Coronary artery (tissue), 2 donors: ENCODE measurements around the gene BEAN1.

Source experiments
- DNase-seq: peaks from one replicate; pipeline ENCODE4 v3.0.0-alpha.2; 2017; ENCODE audit warnings: low spot score
- H3K27ac ChIP-seq, 2 donors: fragments of 200-600 bp; sonication (generic); one replicate each; pipeline ENCODE4 v1.5.1; 2016 to 2019
- H3K4me3 ChIP-seq: fragments of 200-600 bp; sonication (generic); 2 replicates; pipeline ENCODE4 v1.5.1; 2016; ENCODE audit warnings: mild to moderate bottlenecking, moderate library complexity
- TF ChIP-seq, protein P1 (sequence below): fragments of 200-600 bp; sonication (generic); IDR thresholded peaks from one replicate; pipeline ENCODE4 v1.5.1; 2019; ENCODE audit warnings: antibody characterized with exemption

The BEAN1 gene

DNA sequence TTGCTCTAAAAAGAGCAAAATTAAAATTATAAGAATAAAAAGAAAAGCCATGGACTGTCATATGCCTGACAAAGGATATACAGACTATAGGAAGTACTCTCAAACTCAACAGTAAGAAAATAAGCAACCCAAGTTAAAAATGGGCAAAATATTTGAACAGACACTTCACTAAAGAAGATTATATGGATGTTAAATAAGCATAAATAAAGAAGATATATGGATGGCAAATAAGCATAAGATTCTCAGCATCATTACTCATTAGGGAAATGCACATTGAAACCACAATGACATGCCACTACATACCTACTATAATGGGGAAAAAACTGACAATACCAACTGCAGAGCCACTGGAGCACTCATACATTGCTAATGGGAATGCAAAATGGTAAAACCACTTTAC lies 14.9 kb upstream of the BEAN1 start:
- no peak for DNase-seq
- Histone ChIP-seq H3K4me3 (no peak overlapping the region), H3K27ac (no peak overlapping the region)
- TF ChIP-seq, protein P1, sequence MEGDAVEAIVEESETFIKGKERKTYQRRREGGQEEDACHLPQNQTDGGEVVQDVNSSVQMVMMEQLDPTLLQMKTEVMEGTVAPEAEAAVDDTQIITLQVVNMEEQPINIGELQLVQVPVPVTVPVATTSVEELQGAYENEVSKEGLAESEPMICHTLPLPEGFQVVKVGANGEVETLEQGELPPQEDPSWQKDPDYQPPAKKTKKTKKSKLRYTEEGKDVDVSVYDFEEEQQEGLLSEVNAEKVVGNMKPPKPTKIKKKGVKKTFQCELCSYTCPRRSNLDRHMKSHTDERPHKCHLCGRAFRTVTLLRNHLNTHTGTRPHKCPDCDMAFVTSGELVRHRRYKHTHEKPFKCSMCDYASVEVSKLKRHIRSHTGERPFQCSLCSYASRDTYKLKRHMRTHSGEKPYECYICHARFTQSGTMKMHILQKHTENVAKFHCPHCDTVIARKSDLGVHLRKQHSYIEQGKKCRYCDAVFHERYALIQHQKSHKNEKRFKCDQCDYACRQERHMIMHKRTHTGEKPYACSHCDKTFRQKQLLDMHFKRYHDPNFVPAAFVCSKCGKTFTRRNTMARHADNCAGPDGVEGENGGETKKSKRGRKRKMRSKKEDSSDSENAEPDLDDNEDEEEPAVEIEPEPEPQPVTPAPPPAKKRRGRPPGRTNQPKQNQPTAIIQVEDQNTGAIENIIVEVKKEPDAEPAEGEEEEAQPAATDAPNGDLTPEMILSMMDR: no peak

DNA sequence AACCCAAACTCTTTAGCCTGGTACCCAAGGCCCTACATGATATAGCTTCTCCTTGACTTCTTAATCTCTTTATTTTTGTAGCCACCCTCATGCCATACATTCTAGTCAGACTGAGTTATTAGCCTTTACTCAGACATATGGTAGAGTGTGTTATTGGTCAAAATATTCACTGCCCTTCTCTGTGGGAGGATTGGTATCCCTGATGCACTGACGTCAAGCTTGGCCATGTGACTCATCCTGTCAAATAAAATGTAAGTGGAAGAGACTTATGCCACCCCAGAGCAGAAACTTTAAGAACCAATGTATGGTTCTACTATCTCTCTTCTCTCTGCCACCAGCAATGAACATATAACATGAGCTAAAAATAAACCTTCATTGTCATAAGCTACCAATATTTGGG lies 12.2 kb upstream of the BEAN1 start:
- H3K27ac ChIP-seq: no peak overlapping the region

DNA sequence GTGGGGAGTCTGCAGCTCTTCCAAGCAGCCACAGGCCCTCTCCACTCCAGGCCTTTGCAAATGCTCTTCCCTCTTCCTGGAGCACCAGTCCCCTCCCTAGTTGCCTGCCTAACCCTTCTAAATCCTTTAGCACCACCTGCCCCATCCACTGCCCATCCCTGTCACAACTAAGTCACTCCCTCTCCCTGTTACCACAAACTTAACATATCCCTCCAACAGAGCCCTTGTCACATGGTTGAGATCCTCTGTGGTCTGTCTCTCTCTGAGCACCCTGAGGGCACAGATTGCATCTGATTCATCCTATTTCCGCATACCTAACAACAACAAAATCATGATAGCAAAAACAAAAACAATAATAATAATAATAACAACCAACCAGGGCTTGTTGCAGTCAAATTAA lies 11.0 kb upstream of the BEAN1 start:
- Histone ChIP-seq H3K27ac (no peak overlapping the region), H3K4me3 (no peak overlapping the region)
- TF ChIP-seq, protein P1: no peak
- no peak for DNase-seq

More for the DNA sequence above, 12.2 kb upstream of the BEAN1 start:
- no peak for DNase-seq
- H3K4me3 ChIP-seq: no peak overlapping the region
- TF ChIP-seq, protein P1: no peak

DNA sequence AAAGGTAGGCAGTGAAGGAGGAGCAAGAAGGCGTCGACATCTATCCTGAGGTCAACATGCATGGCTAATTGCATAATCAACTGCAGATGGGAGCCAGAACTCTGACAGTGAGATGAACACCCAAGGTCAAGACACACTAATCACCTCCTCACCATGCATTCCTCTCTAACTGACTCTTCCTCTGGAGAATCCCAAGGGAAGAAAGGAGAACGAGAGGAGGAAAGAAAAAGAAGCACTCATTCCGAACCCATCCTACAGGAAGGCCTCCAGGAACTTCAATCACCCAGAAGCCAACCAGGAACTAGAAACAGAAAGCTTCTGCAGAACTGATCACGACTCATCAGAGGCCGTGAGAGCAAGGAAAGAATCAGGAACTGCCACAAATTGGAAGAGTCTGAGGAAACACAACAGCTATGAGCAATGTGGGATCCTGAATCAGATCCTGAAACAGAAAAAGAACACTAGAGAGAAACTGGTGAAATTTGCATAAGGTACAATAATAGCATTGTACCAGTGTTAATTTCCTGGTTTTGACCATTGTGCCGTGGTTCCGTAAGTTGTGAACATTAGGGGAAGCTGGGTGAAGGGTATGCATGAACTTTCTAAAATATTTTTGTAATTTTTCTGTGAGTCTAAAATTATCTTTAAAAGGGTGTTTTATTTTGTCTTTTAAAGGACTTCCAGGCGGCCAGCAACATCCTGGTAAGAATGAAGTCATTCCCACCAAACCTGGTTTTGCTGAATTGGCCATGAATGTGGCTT lies 10.0 kb upstream of the BEAN1 start:
- H3K4me3 ChIP-seq: no peak overlapping the region
- no peak for DNase-seq

DNA sequence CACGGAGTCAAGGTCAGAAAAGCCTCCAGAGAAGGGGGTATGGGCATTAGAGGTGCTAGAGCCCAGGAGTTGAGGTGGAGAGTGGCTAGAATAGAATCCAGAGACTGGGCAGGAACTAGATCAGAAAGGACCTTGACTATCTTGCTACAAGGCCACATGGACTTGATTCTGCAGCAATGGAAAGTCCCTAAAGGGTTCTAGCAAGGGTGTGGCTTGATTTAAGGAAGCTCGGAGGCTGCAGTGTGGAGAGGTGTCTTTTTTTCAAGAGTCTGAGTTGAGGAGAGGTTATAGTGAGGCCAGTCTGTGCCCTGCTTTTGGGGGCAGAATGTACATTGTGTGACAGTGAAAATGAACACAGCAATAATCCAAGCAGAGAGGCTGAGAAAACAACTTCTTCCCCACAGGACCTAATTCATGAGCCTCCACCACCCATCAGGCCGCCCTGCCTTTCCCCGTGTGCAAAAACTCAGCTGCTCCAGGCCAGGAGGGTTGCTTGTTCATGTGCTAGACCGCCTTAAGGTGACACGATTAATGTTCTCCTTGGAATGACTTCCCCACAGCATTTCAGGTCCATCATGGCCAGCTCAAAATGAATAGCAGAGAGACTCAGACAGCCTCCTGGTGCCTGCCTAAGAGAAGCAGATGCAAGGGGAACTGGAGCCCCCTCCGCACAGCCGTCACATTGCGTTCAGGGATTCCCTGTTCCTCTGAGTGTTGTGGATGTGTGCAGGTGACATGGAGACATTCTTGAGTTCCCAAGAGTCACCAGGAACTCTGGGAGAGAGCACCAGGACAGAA lies 8.7 kb upstream of the BEAN1 start:
- Histone ChIP-seq H3K4me3 (no peak overlapping the region), H3K27ac (no peak overlapping the region)
- TF ChIP-seq, protein P1: no peak
- DNase-seq: no peak

More for the DNA sequence above, 10.0 kb upstream of the BEAN1 start:
- no peak overlapping the region for H3K27ac ChIP-seq
- TF ChIP-seq, protein P1: no peak

DNA sequence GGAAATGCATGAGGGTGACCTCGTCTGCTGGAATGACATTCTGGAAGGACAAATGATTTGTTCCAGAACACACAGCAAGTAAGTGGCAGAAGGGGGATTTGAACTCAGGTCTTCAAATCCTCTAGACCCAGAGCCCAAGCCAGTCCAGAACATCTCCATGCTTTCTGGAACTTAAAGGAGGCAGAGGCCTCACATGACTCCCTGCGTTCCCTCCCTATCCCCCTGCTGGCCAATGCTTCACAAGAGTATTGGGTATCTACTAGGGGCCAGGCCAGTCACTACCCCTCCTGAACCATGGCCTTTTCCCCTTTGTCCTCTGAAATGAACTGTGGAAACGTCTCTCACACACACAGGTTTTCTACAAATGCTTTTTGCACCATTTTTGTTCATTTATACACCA lies 7.6 kb upstream of the BEAN1 start:
- DNase-seq: no peak

More for the DNA sequence above, 7.6 kb upstream of the BEAN1 start:
- TF ChIP-seq, protein P1: no peak
- Histone ChIP-seq H3K27ac (no peak overlapping the region), H3K4me3 (no peak overlapping the region)
